PC-3 (cell line): ENCODE measurements around the gene TXNRD1.

Source experiments
- EZH2 ChIP-seq: fragments of 300-600 bp; sonication (generic); IDR thresholded peaks from one replicate; pipeline ENCODE4 v1.6.1; 2017; ENCODE audit warnings: antibody characterized with exemption, mild to moderate bottlenecking, low read length; ENCODE audit not compliant: unreplicated experiment
- TF ChIP-seq, protein P1 (sequence below): fragments of 300-600 bp; sonication (generic); conservative IDR thresholded peaks from 2 replicates; pipeline ENCODE4 v1.5.1; 2017; ENCODE audit warnings: antibody characterized with exemption, low read depth, mild to moderate bottlenecking, low read length

DNA sequence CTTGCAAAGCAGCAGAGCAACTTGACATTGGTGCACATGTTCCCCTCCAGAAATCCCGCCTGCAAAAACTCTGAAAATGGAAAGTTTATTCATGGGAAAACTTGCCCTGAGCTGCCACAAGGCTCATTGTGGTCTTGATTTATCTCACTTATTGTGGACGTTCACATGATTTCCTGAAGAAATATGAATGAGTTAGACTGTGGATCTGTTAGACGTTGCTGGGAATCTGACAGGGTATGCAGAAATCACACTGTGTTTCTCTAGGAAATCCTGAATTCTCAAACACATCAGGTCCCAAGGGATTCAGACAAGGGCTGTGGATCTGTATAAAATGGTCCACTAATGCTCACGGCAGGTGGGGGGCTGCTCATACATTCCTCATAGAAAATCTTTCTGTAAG, 160.2 kb downstream of the TXNRD1 start:
- TF ChIP-seq, protein P1, sequence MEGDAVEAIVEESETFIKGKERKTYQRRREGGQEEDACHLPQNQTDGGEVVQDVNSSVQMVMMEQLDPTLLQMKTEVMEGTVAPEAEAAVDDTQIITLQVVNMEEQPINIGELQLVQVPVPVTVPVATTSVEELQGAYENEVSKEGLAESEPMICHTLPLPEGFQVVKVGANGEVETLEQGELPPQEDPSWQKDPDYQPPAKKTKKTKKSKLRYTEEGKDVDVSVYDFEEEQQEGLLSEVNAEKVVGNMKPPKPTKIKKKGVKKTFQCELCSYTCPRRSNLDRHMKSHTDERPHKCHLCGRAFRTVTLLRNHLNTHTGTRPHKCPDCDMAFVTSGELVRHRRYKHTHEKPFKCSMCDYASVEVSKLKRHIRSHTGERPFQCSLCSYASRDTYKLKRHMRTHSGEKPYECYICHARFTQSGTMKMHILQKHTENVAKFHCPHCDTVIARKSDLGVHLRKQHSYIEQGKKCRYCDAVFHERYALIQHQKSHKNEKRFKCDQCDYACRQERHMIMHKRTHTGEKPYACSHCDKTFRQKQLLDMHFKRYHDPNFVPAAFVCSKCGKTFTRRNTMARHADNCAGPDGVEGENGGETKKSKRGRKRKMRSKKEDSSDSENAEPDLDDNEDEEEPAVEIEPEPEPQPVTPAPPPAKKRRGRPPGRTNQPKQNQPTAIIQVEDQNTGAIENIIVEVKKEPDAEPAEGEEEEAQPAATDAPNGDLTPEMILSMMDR = no peak
- no peak for TF ChIP-seq EZH2
